Endothelial cell of umbilical vein (primary cell): ENCODE measurements around the gene GRID2IP. TPM values are rescaled to one million over a fixed set of nuclear protein-coding genes. Genes with fewer than 3 reads are reported as not detected.
"Not testable (repeated sequence)": the region's sequence is repeated elsewhere in the genome, so short reads cannot be mapped to it uniquely, and the experiment has no call there.

Experiments used
- BruUV-seq: library from RNA; stranded (reverse); fragments of 400-500 nt; replicated peaks from 2 replicates; lab custom pipeline; 2021; lab: Mats Ljungman, UMichigan
- CTCF ChIA-PET: fragments of 300-600, 350-600 bp; sonication (Branson Sonifier 250); formaldehyde crosslinking; loops from one replicate; lab custom pipeline; 2021; ENCODE audit warnings: antibody characterized with exemption, inconsistent platforms; lab: Charles Lee
- POLR2A ChIA-PET: fragments of 300-600, 350-600 bp; sonication (Branson Sonifier 250); formaldehyde crosslinking; loops from one replicate; lab custom pipeline; 2021; ENCODE audit warnings: antibody characterized with exemption, inconsistent platforms; lab: Charles Lee
- DNase-seq: peaks from one replicate; pipeline ENCODE4 v3.0.0-alpha.2; 2011; ENCODE audit warnings: low read depth, low spot score
- FAIRE-seq: peaks from 2 replicates; lab custom pipeline; 2011; peaks lifted over from hg19 to GRCh38; lab: Jason Lieb, UNC
- H2AFZ ChIP-seq: 2 replicates; pipeline ENCODE4 v1.6.0; 2012; ENCODE audit warnings: low read depth, low read length, control low read depth, inconsistent platforms
- H3K27ac ChIP-seq: 2 replicates; pipeline ENCODE4 v1.5.1; 2011; ENCODE audit warnings: low read depth, mild to moderate bottlenecking, control low read depth, low read length, moderate library complexity; ENCODE audit not compliant: insufficient read depth
- H3K27me3 ChIP-seq, 2 experiments: 2 replicates each; pipeline versions ENCODE4 v1.6.0 to v1.6.1; 2011; ENCODE audit warnings: low read length in 2 of 2, mixed read lengths in 1 of 2; ENCODE audit not compliant: control insufficient read depth in 2 of 2, insufficient read depth in 2 of 2
- H3K36me3 ChIP-seq, 2 experiments: 2 replicates in 1 of 2; 3 replicates in 1 of 2; pipeline ENCODE4 v1.5.1; 2011; ENCODE audit warnings: low read length in 2 of 2, mild to moderate bottlenecking in 1 of 2, moderate library complexity in 1 of 2; ENCODE audit not compliant: control insufficient read depth in 2 of 2, insufficient read depth in 2 of 2; ENCODE audit errors: extremely low read depth in 1 of 2
- H3K4me1 ChIP-seq: 3 replicates; pipeline ENCODE4 v1.5.1; 2011; ENCODE audit warnings: mild to moderate bottlenecking, low read length; ENCODE audit not compliant: control insufficient read depth, insufficient read depth; ENCODE audit errors: extremely low read depth
- H3K4me2 ChIP-seq: 2 replicates; pipeline ENCODE4 v1.6.1; 2011; ENCODE audit warnings: low read length, control low read depth, mixed read lengths; ENCODE audit not compliant: insufficient read depth
- H3K4me3 ChIP-seq, 3 experiments: fragments of 200-600 bp in 1 of 3; sonication (generic), shearing (Covaris generic) in 1 of 3; replicated peaks in 1 of 3; 2 replicates each; pipeline ENCODE4 v1.5.1; 2011 to 2016; ENCODE audit warnings: control low read depth in 3 of 3, low read length in 3 of 3, mild to moderate bottlenecking in 2 of 3, inconsistent platforms in 1 of 3, low read depth in 1 of 3, moderate library complexity in 1 of 3; ENCODE audit not compliant: insufficient read depth in 1 of 3
- H3K79me2 ChIP-seq: 2 replicates; pipeline ENCODE4 v1.6.0; 2012; ENCODE audit warnings: low read length, inconsistent platforms; ENCODE audit not compliant: control insufficient read depth, insufficient read depth
- H3K9ac ChIP-seq: replicated peaks from 2 replicates; pipeline ENCODE3; 2011; ENCODE audit warnings: low read length, control low read depth; ENCODE audit not compliant: insufficient read depth; ENCODE audit errors: extremely low read depth
- H3K9me1 ChIP-seq: replicated peaks from 3 replicates; pipeline ENCODE4 v1.6.0; 2011; ENCODE audit warnings: mild to moderate bottlenecking, low read length; ENCODE audit not compliant: control insufficient read depth, insufficient read depth; ENCODE audit errors: extremely low read depth
- H3K9me3 ChIP-seq: replicated peaks from 2 replicates; pipeline ENCODE4 v1.5.1; 2012; ENCODE audit warnings: low read length, inconsistent platforms; ENCODE audit not compliant: control insufficient read depth, insufficient read depth
- H4K20me1 ChIP-seq: replicated peaks from 2 replicates; pipeline ENCODE3; 2011; ENCODE audit warnings: mild to moderate bottlenecking, low read length; ENCODE audit not compliant: control insufficient read depth, insufficient read depth; ENCODE audit errors: extremely low read depth
- EZH2 ChIP-seq: IDR thresholded peaks from 2 replicates; pipeline ENCODE4 v1.6.1; 2012; ENCODE audit warnings: borderline replicate concordance, low read depth, mild to moderate bottlenecking, moderate library complexity, low read length, inconsistent platforms; ENCODE audit not compliant: severe bottlenecking
- FOS ChIP-seq: IDR thresholded peaks from 2 replicates; pipeline ENCODE4 v1.6.1; 2011; ENCODE audit warnings: mild to moderate bottlenecking, low read length, moderate library complexity, borderline replicate concordance; ENCODE audit not compliant: insufficient read depth
- GATA2 ChIP-seq: IDR thresholded peaks from 2 replicates; pipeline ENCODE4 v1.7.0; 2011; ENCODE audit warnings: low read depth, mild to moderate bottlenecking, moderate library complexity, mixed read lengths, low read length; ENCODE audit not compliant: insufficient read length, insufficient read depth
- JUN ChIP-seq: IDR thresholded peaks from 2 replicates; pipeline ENCODE4 v1.6.1; 2011; ENCODE audit warnings: borderline replicate concordance, low read depth; ENCODE audit not compliant: insufficient read length, insufficient read depth
- MYC ChIP-seq: IDR thresholded peaks from one replicate; pipeline ENCODE4 v1.6.1; 2011; ENCODE audit warnings: mild to moderate bottlenecking, low read depth, low read length
- POLR2A ChIP-seq: IDR thresholded peaks from 2 replicates; pipeline ENCODE4 v1.6.1; 2012; ENCODE audit warnings: low read depth, mild to moderate bottlenecking, control low read depth, low read length
- POLR2AphosphoS5 ChIP-seq: IDR thresholded peaks from 2 replicates; pipeline ENCODE4 v1.6.1; 2012; ENCODE audit warnings: low read depth, mild to moderate bottlenecking, control low read depth, low read length, moderate library complexity; ENCODE audit not compliant: insufficient read depth
- dilution Hi-C: fragments of 300-500 bp; cut with MboI; formaldehyde crosslinking; loops from one replicate; pipeline ENCODE4 v1.15.0; 2019; ENCODE audit warnings: low sequenced_read_pairs; ENCODE audit not compliant: extremely low pct_ligation_motif_present
- intact Hi-C: fragments of 100-400 bp; cut with micrococcal nuclease; formaldehyde crosslinking; loops from one replicate; pipeline ENCODE4 v1.10.0; 2022
- polyA plus RNA-seq, 4 experiments: library from polyadenylated mRNA; depleted of rRNA in 3 of 4; stranded (reverse) in 3 of 4; unstranded in 1 of 4; fragments of >200 nt; gene quantifications; 2 replicates each; pipeline versions ENCODE4 v1.2.1 to v1.2.3, GENCODE V29; 2011 to 2012; ENCODE audit warnings: missing spikeins in 1 of 4
- total RNA-seq: library from RNA; stranded (reverse); gene quantifications from 2 replicates; pipeline ENCODE4 v1.2.3, GENCODE V29; 2021
- TF ChIP-seq, protein P1 (sequence below): IDR thresholded peaks from 2 replicates; pipeline ENCODE4 v1.6.1; 2011; ENCODE audit not compliant: insufficient read depth, insufficient read length
- TF ChIP-seq, protein P2 (sequence below), 2 donors: IDR thresholded peaks; 1 replicate in 1 of 2; 2 replicates in 1 of 2; pipeline ENCODE4 v1.5.1; 2011; ENCODE audit warnings: low read length in 2 of 2, mild to moderate bottlenecking in 2 of 2, moderate library complexity in 2 of 2, control low read depth in 1 of 2, inconsistent platforms in 1 of 2, low read depth in 1 of 2; ENCODE audit not compliant: insufficient read depth in 1 of 2; ENCODE audit errors: extremely low read depth in 1 of 2

Gene GRID2IP
- total and polyA plus RNA-seq, 2 donors (not counting 3 experiments of a cell fraction or from before 2014, with no cell fraction given), result not detected

DNA sequence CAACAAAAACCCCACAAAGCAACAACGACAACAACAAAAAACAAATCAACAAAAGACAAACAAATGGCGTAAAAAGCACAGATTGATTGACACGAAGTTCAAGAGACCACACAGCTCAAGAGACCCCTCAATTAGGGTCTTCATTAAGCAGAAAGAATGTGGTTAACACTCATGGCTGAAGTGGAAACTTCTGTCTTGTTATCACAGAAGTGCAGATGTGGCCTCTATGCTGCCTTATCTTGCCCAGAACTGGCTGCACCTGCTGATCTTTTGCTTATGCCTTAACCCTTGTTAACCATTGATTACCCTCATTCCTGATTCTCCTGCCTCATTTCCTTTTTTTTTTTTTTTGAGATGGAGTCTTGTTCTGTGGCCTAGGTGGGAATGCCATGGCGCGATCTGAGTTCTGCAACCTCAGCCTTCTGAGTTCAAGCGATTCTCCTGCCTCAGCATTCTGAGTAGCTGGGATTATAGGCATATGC, 100.0 kb downstream of the GRID2IP start:
- no TSS peak for BruUV-seq
- Histone ChIP-seq H4K20me1 (no peaks in the 10 kb centered on the region), H3K9me3 (no peaks in the 10 kb centered on the region), H3K27ac (no peak overlapping the region), H3K9me1 (no peaks in the 10 kb centered on the region), H3K9ac (no peak overlapping the region), H3K36me3 (no peaks in the 10 kb centered on the region), H3K4me3 (no peak overlapping the region), H3K4me1 (no peaks in the 10 kb centered on the region), H2AFZ (no peak overlapping the region), H3K27me3 (no peaks in the 10 kb centered on the region), H3K79me2 (peaks cover 13% of the 10 kb centered on the region), H3K4me2 (no peak overlapping the region)
- ChIA-PET POLR2A (no interaction called here), CTCF (no interaction called here)
- intact Hi-C loops (no loop called here), dilution Hi-C loops (no loop called here)
- FAIRE-seq, result no peak
- DNase-seq, result no peak
- TF ChIP-seq GATA2 (no peak), EZH2 (no peak), MYC (no peak), FOS (no peak), POLR2AphosphoS5 (no peak), JUN (no peak), POLR2A (no peak)
- TF ChIP-seq, protein P1, sequence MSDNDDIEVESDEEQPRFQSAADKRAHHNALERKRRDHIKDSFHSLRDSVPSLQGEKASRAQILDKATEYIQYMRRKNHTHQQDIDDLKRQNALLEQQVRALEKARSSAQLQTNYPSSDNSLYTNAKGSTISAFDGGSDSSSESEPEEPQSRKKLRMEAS, result no peak
- TF ChIP-seq, protein P2, sequence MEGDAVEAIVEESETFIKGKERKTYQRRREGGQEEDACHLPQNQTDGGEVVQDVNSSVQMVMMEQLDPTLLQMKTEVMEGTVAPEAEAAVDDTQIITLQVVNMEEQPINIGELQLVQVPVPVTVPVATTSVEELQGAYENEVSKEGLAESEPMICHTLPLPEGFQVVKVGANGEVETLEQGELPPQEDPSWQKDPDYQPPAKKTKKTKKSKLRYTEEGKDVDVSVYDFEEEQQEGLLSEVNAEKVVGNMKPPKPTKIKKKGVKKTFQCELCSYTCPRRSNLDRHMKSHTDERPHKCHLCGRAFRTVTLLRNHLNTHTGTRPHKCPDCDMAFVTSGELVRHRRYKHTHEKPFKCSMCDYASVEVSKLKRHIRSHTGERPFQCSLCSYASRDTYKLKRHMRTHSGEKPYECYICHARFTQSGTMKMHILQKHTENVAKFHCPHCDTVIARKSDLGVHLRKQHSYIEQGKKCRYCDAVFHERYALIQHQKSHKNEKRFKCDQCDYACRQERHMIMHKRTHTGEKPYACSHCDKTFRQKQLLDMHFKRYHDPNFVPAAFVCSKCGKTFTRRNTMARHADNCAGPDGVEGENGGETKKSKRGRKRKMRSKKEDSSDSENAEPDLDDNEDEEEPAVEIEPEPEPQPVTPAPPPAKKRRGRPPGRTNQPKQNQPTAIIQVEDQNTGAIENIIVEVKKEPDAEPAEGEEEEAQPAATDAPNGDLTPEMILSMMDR (IDR thresholded peaks at IDR 0.05; ENCODE audit: extremely low read depth in 1 of 2, insufficient read depth in 1 of 2, low read depth in 1 of 2, low read length in 2 of 2), result no peak

- peak; percentile 63 for FAIRE-seq
- H3K36me3 ChIP-seq, BruUV-seq, POLR2A ChIA-PET, intact Hi-C loops, dilution Hi-C loops, H3K4me1 ChIP-seq, DNase-seq, H4K20me1 ChIP-seq, H2AFZ ChIP-seq, H3K27me3 ChIP-seq, CTCF ChIA-PET, H3K9ac ChIP-seq, H3K9me1 ChIP-seq, H3K4me2 ChIP-seq, H3K4me3 ChIP-seq, H3K9me3 ChIP-seq, H3K27ac ChIP-seq: not testable (repeated sequence)
- H3K79me2 ChIP-seq, result peaks cover 16% of the 10 kb centered on the region
Observed at GRCh38 chr7:6450591-6450990, 100.7 kb downstream of the GRID2IP start.

GRCh38 chr7:6449884-6450283, 101.4 kb downstream of the GRID2IP start:
- FAIRE-seq, intact Hi-C loops, H3K4me1 ChIP-seq, H3K9me3 ChIP-seq, H3K9me1 ChIP-seq, H3K4me2 ChIP-seq, dilution Hi-C loops, H3K9ac ChIP-seq, POLR2A ChIA-PET, H3K27ac ChIP-seq, H4K20me1 ChIP-seq, H3K4me3 ChIP-seq, H3K36me3 ChIP-seq, H2AFZ ChIP-seq, H3K27me3 ChIP-seq, BruUV-seq, DNase-seq, CTCF ChIA-PET: not testable (repeated sequence)
- H3K79me2 ChIP-seq, result peaks cover 22% of the 10 kb centered on the region
